GM19238 (cell line): ENCODE measurements around the gene FNDC1.

Source experiments
- DNase-seq: peaks from one replicate; pipeline ENCODE4 v3.0.0; 2011; ENCODE audit warnings: low spot score; ENCODE audit not compliant: insufficient read length

The FNDC1 gene

DNA sequence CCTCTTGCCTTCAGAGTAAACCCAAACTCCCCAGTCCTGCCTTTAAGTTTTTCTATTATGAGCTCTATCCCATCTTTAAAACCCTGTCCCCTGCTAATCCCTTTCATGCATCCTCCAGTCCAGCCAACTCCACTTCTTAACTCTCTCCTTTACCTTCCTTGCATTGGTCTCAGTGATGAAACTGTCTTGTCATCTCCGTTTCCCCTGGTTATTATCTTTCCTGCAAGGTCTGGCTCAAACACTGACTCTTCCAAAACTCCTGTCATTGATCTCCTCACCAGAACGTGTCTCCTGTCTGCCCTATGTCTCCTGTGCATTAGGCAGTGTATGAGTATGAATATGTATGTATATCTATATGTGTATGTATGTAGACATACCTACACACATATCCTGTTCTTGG is 11.8 kb upstream of the FNDC1 start:
- no peak for DNase-seq

GRCh38 chr6:159161839-159162238 is 7.4 kb upstream of the FNDC1 start:
- DNase-seq = no peak

GRCh38 chr6:159163901-159164370 is 5.3 kb upstream of the FNDC1 start:
- DNase-seq = no peak

DNA sequence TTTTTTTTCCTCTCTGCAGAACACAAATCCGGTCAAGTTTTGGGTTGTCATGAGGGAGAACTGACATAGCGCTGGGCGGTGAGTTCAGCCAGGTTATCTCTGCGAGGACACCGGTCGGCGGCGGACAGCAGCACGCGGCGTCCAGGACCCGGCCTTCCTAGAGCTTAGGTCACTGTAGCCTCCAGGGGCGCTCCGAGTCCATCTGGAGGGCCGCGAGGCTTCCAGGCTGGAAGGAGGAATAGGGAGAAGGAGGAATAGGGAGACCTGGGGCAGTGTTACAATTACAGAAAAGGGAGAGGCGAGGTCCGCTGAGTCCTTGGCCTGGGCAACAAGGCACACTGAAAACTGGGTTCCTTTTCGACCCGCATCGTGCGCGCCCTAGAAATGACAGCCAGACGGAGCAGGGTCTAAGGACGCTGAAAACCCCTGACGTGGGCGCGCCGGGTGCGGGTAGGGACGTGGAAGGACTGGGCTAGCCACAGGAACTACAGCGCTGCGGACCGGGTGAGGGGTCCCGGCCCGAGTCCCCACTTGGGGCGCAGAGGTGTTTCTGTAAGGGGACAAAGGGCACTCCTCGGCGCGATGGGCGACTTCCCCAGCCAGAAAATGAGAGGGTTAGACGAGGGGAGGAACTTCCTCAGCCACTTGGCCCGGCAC is 536 bp upstream of the FNDC1 start:
- no peak for DNase-seq

GRCh38 chr6:159169557-159170332 is 545 bp downstream of the FNDC1 start:
- DNase-seq = no peak

- DNase-seq = no peak
Measured at GRCh38 chr6:159170333-159170672, 1.1 kb downstream of the FNDC1 start.

DNA sequence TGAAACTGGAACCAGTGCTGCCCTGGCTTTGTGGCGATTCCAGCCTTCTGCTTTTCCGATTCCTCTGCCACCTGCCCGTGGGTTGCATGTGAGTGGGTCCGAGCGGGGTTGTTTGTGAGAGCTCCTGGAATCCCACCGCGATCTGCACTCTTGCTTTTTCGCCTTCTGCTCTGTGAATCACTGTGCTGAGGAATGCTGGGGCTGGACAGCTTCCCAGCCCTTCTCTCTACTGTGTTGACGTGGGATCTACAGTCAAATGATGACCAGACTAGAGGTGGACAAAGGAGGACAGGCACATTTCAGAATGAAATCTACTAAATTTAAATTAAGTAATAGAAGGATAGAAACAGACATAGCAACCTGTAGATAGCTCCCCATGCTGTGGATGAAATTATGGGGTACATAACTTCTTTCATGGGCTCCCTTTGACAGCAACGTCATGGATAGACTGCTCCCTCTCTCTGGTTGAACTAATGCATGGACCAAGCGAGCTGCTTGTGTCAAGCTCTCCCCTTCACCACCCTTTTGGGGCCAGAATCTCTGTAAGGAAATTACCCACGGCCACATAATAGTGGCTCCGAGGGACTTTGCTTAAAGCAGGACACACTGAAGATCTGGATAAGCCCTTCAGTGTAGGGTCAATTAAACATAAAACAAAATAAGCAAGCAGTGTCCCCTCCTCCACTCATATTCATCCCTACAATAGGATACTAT is 2.0 kb downstream of the FNDC1 start:
- no peak for DNase-seq

DNA sequence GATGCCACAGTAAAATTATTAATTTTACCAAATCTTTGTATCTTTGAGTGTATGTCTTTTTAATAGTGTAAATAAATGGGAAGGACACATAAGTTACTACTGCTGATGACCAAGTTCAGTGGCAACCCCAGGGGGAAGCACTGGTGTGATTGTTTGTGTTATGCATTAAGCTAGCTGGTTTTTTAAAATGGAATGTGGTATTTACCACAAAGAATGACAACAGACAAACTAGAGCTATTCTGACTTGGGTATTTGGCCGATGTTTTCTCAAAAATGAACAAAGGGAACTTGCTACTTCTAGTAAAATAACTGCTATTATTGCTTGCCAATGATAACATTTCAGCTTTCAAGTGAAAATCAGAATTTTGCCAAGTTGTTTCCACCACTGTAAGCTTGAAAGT is 2.9 kb downstream of the FNDC1 start:
- no peak for DNase-seq

DNA sequence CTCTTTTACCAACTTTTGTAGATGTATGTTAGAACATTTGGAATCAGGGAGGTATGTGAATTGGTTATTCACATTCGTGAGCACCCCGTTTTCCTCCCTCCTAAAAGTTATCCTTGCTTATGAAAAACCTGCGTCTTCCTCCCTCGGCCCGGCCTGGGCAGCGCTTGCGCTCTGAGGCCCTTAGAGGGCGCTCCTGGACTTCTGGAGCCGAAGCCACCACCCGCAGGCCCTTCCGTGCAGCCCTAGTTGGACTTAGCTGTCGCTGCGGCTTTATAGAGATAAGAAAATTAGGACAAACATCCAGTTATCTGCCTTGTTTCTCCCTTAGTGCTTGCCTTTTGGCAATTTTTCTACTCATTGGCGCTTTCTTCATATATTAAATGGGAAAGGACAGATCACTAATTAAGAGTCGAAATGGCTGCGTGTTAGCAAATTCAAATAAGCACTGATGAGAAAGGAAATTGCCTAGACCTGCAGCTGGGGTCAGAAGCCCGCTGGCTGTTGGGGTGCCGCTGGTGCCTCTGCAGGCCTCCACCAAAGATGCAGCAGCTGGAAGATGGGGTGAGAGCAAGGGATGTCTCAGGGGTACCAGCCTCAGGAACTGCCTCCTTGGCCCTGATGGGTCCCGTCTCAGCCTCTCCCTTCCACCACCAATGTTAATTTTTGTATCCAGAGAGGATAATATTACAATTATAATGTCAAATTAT is 5.2 kb downstream of the FNDC1 start:
- DNase-seq = peak; percentile 58

- DNase-seq = no peak
Measured at GRCh38 chr6:159176913-159177312, 7.7 kb downstream of the FNDC1 start.

- no peak for DNase-seq
Measured at GRCh38 chr6:159178847-159179246, 9.6 kb downstream of the FNDC1 start.

DNA sequence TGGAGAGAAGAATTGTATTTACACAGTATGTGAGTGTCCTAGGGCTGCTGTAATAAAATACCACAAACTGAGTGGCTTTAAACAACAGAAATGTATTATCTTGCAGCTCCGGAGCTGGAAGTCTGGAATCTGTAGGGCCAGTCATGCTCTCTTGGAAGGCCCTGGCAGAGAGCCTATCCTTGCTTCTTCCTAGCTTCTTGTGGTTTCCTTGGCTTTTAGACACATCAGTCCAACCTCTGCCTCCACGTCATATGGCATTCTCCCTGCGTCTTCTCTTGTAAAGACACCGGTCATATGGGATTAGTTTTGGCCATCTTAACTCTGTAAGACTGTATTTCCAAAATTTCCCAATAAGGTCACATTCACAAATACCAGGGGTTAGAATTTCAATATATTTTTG is 10.8 kb downstream of the FNDC1 start:
- DNase-seq = no peak

- DNase-seq = no peak
Measured at GRCh38 chr6:159181914-159182313, 12.7 kb downstream of the FNDC1 start.

DNA sequence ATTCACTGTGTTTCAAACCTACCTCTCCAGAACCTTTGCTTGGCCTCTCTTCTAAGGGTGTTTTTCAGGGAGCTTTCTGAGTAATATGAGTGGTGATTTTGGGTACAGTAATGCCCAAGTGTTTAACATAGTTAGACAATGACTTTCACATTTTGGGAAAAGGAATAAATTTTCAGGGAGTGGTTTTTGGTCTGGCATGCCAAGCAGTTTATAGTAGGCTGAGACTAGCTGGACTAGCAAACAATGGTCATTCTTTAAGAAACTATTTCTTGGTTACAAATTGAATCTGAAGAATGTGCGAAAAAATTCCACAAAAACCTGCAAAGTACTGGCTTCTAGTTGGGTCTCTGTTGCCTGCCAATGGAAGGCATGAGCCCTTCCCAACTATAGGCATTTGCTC is 15.4 kb downstream of the FNDC1 start:
- DNase-seq = no peak

DNA sequence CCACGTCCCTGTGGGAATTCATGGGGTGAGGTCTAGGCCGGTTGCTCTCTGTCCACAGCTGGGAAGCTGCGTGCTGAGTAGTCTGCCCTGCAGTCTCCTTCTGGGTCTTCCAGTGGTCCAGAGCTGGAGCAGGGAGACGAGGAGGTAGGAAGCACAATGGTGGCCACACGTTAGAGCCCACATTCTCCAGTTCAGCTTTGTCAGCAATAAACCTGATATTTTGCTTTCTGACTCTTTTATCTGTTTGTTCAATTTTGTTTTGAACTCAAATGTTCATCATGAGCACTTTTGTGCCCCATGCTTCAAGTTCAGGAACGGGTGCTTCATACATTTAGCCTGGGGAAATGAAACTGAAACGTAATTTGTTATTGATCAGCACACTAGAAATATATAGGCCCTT is 21.3 kb downstream of the FNDC1 start:
- no peak for DNase-seq

DNA sequence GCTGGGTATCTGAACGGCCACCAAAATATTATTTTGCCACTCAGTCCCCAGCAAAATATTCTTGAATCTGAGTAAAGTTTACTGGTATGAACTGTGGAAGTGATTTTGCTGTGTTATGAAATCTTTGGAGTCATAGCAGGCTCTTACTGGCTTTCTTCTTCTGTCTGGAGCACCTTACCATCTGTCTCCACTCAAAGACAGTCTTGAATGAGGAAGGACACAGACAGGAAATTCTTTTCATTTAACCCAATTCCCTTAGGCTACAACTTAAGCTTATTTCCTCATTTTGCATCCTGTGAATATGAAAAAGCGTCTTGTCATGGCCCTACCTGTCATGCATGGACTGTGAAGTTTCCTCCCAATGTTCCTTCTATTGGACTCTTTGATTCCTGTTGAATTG is 24.7 kb downstream of the FNDC1 start:
- no peak for DNase-seq

GRCh38 chr6:159194421-159194820 is 25.2 kb downstream of the FNDC1 start:
- DNase-seq = no peak

GRCh38 chr6:159196430-159196975 is 27.3 kb downstream of the FNDC1 start:
- no peak for DNase-seq

- DNase-seq = no peak
Measured at GRCh38 chr6:159197251-159197650, 28.1 kb downstream of the FNDC1 start.

DNA sequence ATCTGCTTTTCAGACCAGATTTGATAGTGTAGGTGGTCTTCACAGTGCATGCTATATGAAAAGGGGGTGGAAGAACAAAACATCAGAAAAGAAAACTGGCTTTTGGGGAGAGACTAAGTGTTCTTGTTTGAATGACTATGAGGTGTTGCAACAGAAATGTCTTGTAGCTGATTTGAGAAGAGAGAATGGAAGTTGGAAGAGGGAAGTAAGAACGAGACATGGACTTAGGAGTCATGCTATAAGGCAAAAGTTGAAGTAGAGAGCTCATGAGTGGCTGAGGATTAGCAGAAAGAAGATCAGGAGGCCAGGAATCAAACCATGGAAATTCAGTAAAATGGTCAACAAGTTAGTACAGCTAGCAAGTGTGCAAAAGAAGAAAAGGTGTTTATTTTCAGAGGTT is 32.1 kb downstream of the FNDC1 start:
- DNase-seq = no peak

DNA sequence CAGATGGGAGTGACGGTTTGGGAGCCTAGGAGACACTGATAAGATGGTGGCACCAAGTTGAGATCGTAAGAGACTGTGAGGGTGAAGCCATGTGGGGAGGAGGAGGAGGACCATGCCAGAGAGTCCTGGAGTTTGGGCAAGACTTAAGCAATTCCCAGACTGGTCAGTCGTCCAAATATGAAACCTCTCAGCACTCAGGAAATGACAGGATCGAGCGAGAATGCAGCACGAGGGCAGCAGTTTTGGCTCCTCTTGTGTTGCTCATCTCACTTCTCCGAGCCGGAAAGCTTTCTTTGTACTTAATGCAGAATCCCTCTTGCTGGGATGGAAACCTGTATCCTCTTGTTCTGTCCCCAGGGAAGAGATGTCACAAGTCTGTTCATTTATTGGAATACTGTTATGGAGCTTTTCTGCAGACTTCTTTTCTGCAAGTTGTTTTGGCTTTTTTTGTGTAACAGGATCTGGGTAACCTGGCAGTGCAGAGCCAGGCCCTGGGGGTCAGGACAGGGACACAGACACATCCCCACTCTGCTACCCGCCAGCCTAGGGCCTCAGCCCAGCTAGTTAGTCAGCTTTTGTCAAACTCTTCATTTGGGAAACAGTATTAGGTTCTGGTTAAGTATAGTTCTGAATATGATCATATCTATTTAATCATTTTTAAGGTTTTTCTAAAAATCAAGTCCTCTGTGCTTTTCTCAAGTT is 34.3 kb downstream of the FNDC1 start:
- no peak for DNase-seq
